WTC11 (cell line): ENCODE results near the gene ZBTB7C. TPM values are rescaled to one million over a fixed set of nuclear protein-coding genes. Genes with fewer than 3 reads are reported as not detected.
A peak's percentile ranks its signal among the peaks of the same experiment; 100 is the strongest.

Experiments used
- ATAC-seq: fragments of 200-7000 bp; cut with Tn5 transposase; 2 replicates; pipeline ENCODE4 v1.10.0; 2021; ENCODE audit warnings: mild to moderate bottlenecking, moderate library complexity
- CTCF ChIA-PET: fragments of 300-600 bp; sonication (Branson Sonifier 250); formaldehyde crosslinking; loops from one replicate; lab custom pipeline; 2021; ENCODE audit warnings: antibody characterized with exemption; lab: Charles Lee
- POLR2A ChIA-PET: fragments of 350-600 bp; sonication (Branson Sonifier 250); formaldehyde crosslinking; loops from one replicate; lab custom pipeline; 2021; ENCODE audit warnings: antibody characterized with exemption; lab: Charles Lee
- DNase-seq: peaks from one replicate; pipeline ENCODE4 v3.0.0; 2021; ENCODE audit warnings: low spot score
- H3K27ac Mint-ChIP-seq: 2 replicates; pipeline ENCODE4 v1.8.0; 2021; ENCODE audit warnings: mixed read lengths
- H3K27me3 Mint-ChIP-seq: 2 replicates; pipeline ENCODE4 v1.8.0; 2021; ENCODE audit warnings: low read depth, mild to moderate bottlenecking, moderate library complexity, mixed read lengths
- H3K36me3 Mint-ChIP-seq: 2 replicates; pipeline ENCODE4 v1.8.0; 2021; ENCODE audit warnings: mixed read lengths
- H3K4me1 Mint-ChIP-seq: 2 replicates; pipeline ENCODE4 v1.8.0; 2022; ENCODE audit warnings: mixed read lengths
- H3K4me3 Mint-ChIP-seq: 2 replicates; pipeline ENCODE4 v1.8.0; 2021; ENCODE audit warnings: mild to moderate bottlenecking, moderate library complexity, mixed read lengths
- H3K9me3 Mint-ChIP-seq: 2 replicates; pipeline ENCODE4 v1.8.0; 2021; ENCODE audit warnings: mixed read lengths
- AR ChIP-seq: fragments of 250-450 bp; sonication (Bioruptor Pico); IDR thresholded peaks from 2 replicates; pipeline ENCODE4 v1.9.0; 2021; ENCODE audit warnings: mild to moderate bottlenecking
- ATF2 ChIP-seq: sonication (generic); formaldehyde crosslinking; IDR thresholded peaks from 2 replicates; pipeline ENCODE4 v1.8.1; 2022; ENCODE audit warnings: low read depth, missing genetic modification reagents, borderline replicate concordance
- ATF6 ChIP-seq: sonication (generic); formaldehyde crosslinking; IDR thresholded peaks from 2 replicates; pipeline ENCODE4 v1.8.1; 2023; ENCODE audit warnings: mild to moderate bottlenecking, missing genetic modification reagents
- CDX4 ChIP-seq: fragments of 250-450 bp; sonication (Bioruptor Pico); IDR thresholded peaks from 2 replicates; pipeline ENCODE4 v1.9.0; 2021; ENCODE audit warnings: moderate library complexity, mild to moderate bottlenecking, inconsistent platforms, borderline replicate concordance
- E2F4 ChIP-seq: sonication (generic); formaldehyde crosslinking; IDR thresholded peaks from 2 replicates; pipeline ENCODE4 v1.8.1; 2022; ENCODE audit warnings: low read depth, mild to moderate bottlenecking, moderate library complexity, missing genetic modification reagents, borderline replicate concordance
- E2F5 ChIP-seq: sonication (generic); formaldehyde crosslinking; IDR thresholded peaks from 2 replicates; pipeline ENCODE4 v1.8.1; 2022; ENCODE audit warnings: mild to moderate bottlenecking, moderate library complexity, missing genetic modification reagents
- ERG ChIP-seq: fragments of 250-450 bp; sonication (Bioruptor Pico); IDR thresholded peaks from 2 replicates; pipeline ENCODE4 v1.8.0; 2021; ENCODE audit warnings: mild to moderate bottlenecking
- GRHL2 ChIP-seq: fragments of 250-450 bp; sonication (Bioruptor Pico); IDR thresholded peaks from 2 replicates; pipeline ENCODE4 v1.8.0; 2022; ENCODE audit warnings: mild to moderate bottlenecking, moderate library complexity; ENCODE audit not compliant: insufficient replicate concordance, severe bottlenecking
- IRF1 ChIP-seq: sonication (generic); formaldehyde crosslinking; IDR thresholded peaks from 2 replicates; pipeline ENCODE4 v1.8.0; 2023; ENCODE audit warnings: missing genetic modification reagents
- JAZF1 ChIP-seq: fragments of 250-450 bp; sonication (Bioruptor Pico); IDR thresholded peaks from 2 replicates; pipeline ENCODE4 v1.9.0; 2021; ENCODE audit warnings: moderate library complexity, mild to moderate bottlenecking, inconsistent platforms
- JUN ChIP-seq: sonication (generic); formaldehyde crosslinking; IDR thresholded peaks from 2 replicates; pipeline ENCODE4 v1.8.0; 2023; ENCODE audit warnings: mild to moderate bottlenecking, missing genetic modification reagents
- NR2C2 ChIP-seq: sonication (generic); formaldehyde crosslinking; IDR thresholded peaks from 2 replicates; pipeline ENCODE4 v1.8.0; 2022; ENCODE audit warnings: mild to moderate bottlenecking, missing genetic modification reagents
- SMAD3 ChIP-seq: sonication (generic); formaldehyde crosslinking; IDR thresholded peaks from 2 replicates; pipeline ENCODE4 v1.8.0; 2022; ENCODE audit warnings: missing genetic modification reagents, mild to moderate bottlenecking, borderline replicate concordance
- ZNF232 ChIP-seq: sonication (generic); formaldehyde crosslinking; IDR thresholded peaks from 2 replicates; pipeline ENCODE4 v1.8.0; 2022; ENCODE audit warnings: mild to moderate bottlenecking, missing genetic modification reagents
- total RNA-seq: library from RNA; stranded (reverse); gene quantifications from 3 replicates; pipeline ENCODE4 v1.2.3, GENCODE V29; 2021

Gene ZBTB7C
- total RNA-seq, 1 experiment from 2014 or later, result 0.48 TPM

GRCh38 chr18:48347756-48348326 is 61.3 kb downstream of the ZBTB7C start:
- no peak overlapping the region for H3K27ac Mint-ChIP-seq
- TF ChIP-seq GRHL2 (CRISPR knock-in tag) (no peak), CDX4 (CRISPR knock-in tag) (no peak), IRF1 (CRISPR knock-in tag) (no peak), ATF6 (no peak)
- TF ChIP-seq, all 79 proteins: peak for 0
- ATAC-seq (no peak), DNase-seq (no peak)
- no peaks in the 10 kb centered on the region for H3K9me3 Mint-ChIP-seq
- H3K36me3 Mint-ChIP-seq, result no peaks in the 10 kb centered on the region
- CTCF ChIA-PET, result interaction anchor here (0.7 to 1.0 kb wide), 3 partner anchors 97 to 117 kb away, joined by 3 to 7 read pairs (median 5); no protein-coding TSS in a partner anchor
- peaks cover 8% of the 10 kb centered on the region for H3K4me1 Mint-ChIP-seq
- POLR2A ChIA-PET, result no interaction called here
- H3K27me3 Mint-ChIP-seq, result no peaks in the 10 kb centered on the region
- H3K4me3 Mint-ChIP-seq, result no peak overlapping the region

GRCh38 chr18:48345596-48345995 is 63.6 kb downstream of the ZBTB7C start:
- H3K36me3 Mint-ChIP-seq, result no peaks in the 10 kb centered on the region
- POLR2A ChIA-PET, result no interaction called here
- peak; percentile 22 for DNase-seq
- H3K27me3 Mint-ChIP-seq, result no peaks in the 10 kb centered on the region
- H3K27ac Mint-ChIP-seq, result no peak overlapping the region
- H3K9me3 Mint-ChIP-seq, result no peaks in the 10 kb centered on the region
- CTCF ChIA-PET, result interaction anchor here (0.9 to 2.6 kb wide), 5 partner anchors 9 to 115 kb away, joined by 3 to 9 read pairs (median 4); no protein-coding TSS in a partner anchor
- TF ChIP-seq E2F5 (CRISPR knock-in tag) (no peak), SMAD3 (no peak), ERG (CRISPR knock-in tag) (no peak), ZNF232 (CRISPR knock-in tag) (no peak), JAZF1 (CRISPR knock-in tag) (no peak), AR (CRISPR knock-in tag) (no peak), E2F4 (no peak), ATF2 (CRISPR knock-in tag) (no peak), JUN (CRISPR knock-in tag) (no peak), NR2C2 (CRISPR knock-in tag) (no peak)
- ATAC-seq, result peak; percentile 50; the same call in 1 of the 2 replicates
- H3K4me1 Mint-ChIP-seq, result peaks cover 8% of the 10 kb centered on the region
- H3K4me3 Mint-ChIP-seq, result no peak overlapping the region
